Subcutaneous adipose tissue (tissue), 4 donors: ENCODE results near the gene HES5. TPM values are rescaled to one million over a fixed set of nuclear protein-coding genes. Genes with fewer than 3 reads are reported as not detected.

Experiments
- total RNA-seq, 4 donors: library from RNA; depleted of rRNA; stranded (reverse); fragments of >200 nt; gene quantifications; one replicate each; pipeline ENCODE4 v1.1.0, GENCODE V29; 2016
- TF ChIP-seq, protein P1 (sequence below): fragments of 450-650 bp; IDR thresholded peaks from one replicate; pipeline ENCODE4 v1.5.1; 2016; ENCODE audit warnings: low read depth, mild to moderate bottlenecking, control low read depth, antibody characterized with exemption, moderate library complexity

The HES5 gene
- total RNA-seq, 4 donors from 2014 or later: 0.57 TPM; not detected in 3

DNA sequence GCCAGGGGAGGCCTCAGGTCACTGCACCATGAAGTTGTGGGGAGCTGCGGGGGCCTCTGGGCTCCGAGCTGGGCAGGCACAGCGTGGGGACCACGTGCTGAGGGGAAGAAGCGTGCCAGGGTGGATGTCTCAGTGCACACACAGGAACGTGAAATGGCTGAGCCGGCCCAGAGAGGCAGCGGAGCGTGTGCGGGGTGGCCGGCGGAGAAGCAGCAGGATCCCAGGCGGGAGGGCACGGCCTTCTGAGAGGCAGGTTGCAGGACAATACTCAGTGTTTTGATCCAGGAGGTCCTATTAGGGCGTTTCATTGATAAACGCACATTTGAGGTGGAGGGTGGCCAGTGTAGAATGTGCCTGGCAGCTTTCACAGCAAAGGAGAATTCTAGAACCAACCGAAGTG lies 39.0 kb upstream of the HES5 start:
- TF ChIP-seq, protein P1, sequence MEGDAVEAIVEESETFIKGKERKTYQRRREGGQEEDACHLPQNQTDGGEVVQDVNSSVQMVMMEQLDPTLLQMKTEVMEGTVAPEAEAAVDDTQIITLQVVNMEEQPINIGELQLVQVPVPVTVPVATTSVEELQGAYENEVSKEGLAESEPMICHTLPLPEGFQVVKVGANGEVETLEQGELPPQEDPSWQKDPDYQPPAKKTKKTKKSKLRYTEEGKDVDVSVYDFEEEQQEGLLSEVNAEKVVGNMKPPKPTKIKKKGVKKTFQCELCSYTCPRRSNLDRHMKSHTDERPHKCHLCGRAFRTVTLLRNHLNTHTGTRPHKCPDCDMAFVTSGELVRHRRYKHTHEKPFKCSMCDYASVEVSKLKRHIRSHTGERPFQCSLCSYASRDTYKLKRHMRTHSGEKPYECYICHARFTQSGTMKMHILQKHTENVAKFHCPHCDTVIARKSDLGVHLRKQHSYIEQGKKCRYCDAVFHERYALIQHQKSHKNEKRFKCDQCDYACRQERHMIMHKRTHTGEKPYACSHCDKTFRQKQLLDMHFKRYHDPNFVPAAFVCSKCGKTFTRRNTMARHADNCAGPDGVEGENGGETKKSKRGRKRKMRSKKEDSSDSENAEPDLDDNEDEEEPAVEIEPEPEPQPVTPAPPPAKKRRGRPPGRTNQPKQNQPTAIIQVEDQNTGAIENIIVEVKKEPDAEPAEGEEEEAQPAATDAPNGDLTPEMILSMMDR: no peak

DNA sequence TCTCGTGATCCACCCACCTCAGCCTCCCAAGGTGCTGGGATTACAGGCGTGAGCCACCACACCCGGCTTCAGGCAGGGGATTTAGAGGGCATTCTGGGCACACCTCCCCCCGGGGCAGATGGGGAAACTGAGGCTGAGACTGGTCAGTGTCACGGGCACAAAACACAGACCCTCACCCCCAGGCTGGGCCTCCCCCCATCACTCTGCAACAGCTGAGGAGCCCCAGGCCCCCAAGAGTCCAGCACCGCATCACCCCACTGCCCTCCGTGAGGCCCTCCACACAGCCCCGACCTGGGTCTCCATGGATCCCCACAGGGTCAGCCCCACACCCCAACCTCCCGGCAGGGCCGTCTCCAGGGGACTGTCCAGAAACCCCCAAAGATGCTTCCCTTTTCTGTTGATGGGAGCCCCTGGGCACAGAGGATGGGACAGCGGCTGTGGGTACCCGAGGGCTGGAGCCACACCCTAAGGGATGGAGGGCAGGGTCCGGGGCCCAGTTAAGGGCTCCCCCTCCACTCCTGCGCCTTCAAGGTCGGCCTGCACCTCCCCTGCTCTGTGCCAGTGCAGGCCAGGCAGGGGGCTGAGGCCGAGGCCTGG lies 37.1 kb upstream of the HES5 start:
- TF ChIP-seq, protein P1: no peak

DNA sequence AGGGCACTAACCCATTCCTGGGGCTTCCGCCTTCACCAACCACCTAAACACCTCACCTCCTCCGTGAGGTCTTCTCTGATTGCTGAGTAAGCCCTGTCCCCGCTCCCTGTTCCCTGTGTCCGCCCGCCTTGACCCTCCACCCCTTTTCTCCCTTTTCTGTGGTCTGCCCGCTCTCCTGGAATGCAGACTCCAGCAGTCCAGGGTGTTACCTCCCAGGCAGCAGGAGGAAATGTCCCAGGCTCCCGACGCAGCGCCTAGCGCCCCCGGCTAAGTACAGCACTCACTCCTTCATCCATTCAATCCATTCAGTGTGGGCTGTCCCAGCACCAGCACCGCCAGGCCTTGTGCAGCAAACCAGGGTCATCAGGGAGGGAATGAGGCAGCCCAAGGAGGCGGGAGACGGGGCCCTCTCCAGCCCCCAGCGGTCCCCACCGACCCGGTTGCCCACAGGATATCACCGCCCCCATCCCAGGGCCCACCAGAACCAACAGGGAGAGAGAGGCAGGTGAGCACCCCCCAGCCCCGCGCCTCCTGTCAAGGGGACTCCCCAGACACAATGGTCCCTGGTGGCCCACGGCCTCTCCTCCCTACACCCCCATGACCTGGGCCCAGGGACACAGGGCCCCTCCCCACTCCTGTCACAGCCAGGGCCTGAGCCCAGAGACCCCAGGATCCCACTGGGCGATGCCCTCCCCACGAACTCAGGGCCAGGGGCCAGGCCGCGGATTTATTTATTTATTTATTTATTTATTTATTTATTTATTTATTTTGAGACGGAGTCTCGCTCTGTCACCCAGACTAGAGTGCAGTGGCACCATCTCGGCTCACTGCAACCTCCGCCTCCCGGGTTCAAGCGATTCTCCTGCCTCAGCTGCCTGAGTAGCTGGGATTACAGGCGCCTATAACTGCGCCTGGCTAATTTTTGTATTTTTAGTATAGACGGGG lies 36.3 kb upstream of the HES5 start:
- TF ChIP-seq, protein P1: no peak

DNA sequence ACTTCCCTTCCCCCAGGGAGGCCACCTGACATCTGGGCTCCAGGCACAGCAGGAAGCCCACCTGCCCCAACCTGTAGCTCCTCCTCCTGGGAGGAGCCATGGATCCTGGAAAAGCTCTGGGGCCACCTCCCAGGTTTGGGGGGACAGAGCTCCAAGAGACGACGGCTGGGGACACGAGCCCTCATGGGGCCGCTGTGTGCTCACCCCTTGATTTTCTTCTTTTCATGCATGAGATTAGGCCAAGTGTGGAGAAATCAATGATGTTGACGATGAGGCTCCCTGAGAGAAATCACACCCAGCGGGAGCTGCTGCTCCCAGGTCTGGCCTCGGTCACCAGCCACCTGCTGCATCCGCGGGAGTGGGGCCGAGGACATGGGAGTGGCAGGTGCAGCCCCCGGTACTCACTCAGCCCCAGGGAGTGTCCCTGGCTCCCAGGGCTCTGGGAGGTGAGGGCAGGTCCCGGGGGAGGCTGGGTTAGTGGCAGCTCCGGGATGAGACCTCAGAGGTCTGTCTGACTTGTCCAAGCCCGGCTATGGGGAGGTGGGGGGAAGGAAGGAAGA lies 34.8 kb upstream of the HES5 start:
- TF ChIP-seq, protein P1: no peak

DNA sequence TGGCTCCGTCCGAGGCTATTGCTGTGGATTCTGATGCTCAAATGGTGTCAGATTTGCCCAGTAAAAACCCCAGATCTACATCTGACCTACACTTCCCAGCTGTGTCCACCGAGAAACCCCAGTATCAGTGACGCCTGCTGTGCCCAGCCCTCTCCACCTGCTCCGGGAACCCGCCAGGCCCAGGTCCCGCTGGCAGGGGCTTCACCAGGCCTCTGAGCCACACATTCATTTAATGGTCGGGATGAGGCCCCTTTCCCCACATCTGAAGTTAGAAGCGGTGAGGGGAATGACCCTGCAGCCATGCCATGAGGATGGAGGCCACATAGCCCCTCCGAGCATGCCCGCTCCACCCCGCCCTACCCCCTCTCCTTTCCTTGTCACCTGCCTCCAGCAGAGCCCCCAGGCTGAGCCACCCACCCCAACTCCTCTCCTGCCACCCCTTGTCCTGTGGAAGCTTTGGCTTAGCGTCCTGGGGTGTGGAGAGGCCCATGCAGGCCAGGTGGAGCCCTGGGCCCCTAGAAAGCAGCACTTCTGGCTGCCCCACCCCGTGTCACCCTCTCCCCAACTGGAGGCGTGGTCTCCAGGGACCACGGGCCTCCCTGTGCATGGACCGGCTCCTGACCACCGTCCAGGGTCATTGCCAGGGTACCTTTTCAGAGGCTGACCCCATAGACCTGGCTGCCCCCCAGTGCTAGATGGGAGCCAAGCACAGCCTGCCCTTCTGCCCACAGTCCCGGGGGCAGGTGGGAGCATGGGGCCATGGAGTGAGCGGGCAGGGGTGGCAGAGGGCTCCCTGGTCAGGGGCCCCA lies 34.1 kb upstream of the HES5 start:
- TF ChIP-seq, protein P1: no peak

DNA sequence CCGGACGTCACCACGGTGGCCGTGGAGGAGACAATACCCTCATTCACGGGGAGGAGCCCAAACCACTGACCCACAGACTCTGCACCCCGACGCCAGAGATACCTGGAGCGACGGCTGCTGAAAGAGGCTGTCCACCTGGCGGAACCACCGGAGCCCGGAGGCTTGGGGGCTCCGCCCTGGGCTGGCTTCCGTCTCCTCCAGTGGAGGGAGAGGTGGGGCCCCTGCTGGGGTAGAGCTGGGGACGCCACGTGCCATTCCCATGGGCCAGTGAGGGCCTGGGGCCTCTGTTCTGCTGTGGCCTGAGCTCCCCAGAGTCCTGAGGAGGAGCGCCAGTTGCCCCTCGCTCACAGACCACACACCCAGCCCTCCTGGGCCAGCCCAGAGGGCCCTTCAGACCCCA lies 33.1 kb upstream of the HES5 start:
- TF ChIP-seq, protein P1: no peak
